Transverse colon (tissue), 3 donors: ENCODE measurements around the gene LRBA.

Experiments
- CTCF ChIP-seq, 5 experiments: fragments of 200-600 bp in 3 of 5; fragments of 450-650 bp in 2 of 5; sonication (generic) in 3 of 5; IDR thresholded peaks; 1 replicate in 2 of 5; 2 replicates in 3 of 5; pipeline ENCODE4 v1.5.1; 2016 to 2017; ENCODE audit warnings: antibody characterized with exemption in 5 of 5, inconsistent platforms in 3 of 5, mild to moderate bottlenecking in 2 of 5, moderate library complexity in 1 of 5
- EP300 ChIP-seq: sonication (generic); formaldehyde crosslinking; IDR thresholded peaks from one replicate; pipeline ENCODE4 v1.6.1; 2017; ENCODE audit warnings: antibody characterized with exemption, low read depth

GRCh38 chr4:150814873-150815272 lies 200.2 kb downstream of the LRBA start:
- no peak for TF ChIP-seq EP300
- no peak for TF ChIP-seq CTCF (IDR thresholded peaks at IDR 0.05)
